PC-3 (cell line): ENCODE measurements around the gene MYO1H. TPM values are rescaled to one million over a fixed set of nuclear protein-coding genes. Genes with fewer than 3 reads are reported as not detected.

ENCODE experiments used
- ATAC-seq: fragments of 200-7000 bp; cut with Tn5 transposase; 2 replicates; pipeline ENCODE4 v1.9.1; 2020; ENCODE audit warnings: mild to moderate bottlenecking, moderate library complexity
- BruUV-seq: library from RNA; stranded (reverse); fragments of 400-500 nt; replicated peaks from 2 replicates; lab custom pipeline; 2021; lab: Mats Ljungman, UMichigan
- CTCF ChIA-PET: fragments of 300-600 bp; sonication (Branson Sonifier 250); formaldehyde crosslinking; loops from one replicate; lab custom pipeline; 2022; ENCODE audit warnings: antibody characterized with exemption; lab: Charles Lee
- POLR2A ChIA-PET: fragments of 300-600 bp; sonication (Branson Sonifier 250); formaldehyde crosslinking; loops from one replicate; lab custom pipeline; 2022; ENCODE audit warnings: antibody characterized with exemption; ENCODE audit not compliant: unreplicated experiment; lab: Charles Lee
- DNase-seq: peaks from one replicate; pipeline ENCODE4 v3.0.0-alpha.2; 2015
- H2AFZ ChIP-seq: fragments of 300-600 bp; sonication (generic); 2 replicates; pipeline ENCODE4 v1.6.0; 2016; ENCODE audit warnings: antibody characterized with exemption, low read length
- H3F3A ChIP-seq: fragments of 300-600 bp; sonication (generic); one replicate; pipeline ENCODE4 v1.6.0; 2017; ENCODE audit warnings: antibody characterized with exemption, low read length, control low read depth, mild to moderate bottlenecking; ENCODE audit not compliant: unreplicated experiment
- H3K27ac ChIP-seq: fragments of 300-600 bp; sonication (generic); 2 replicates; pipeline ENCODE4 v1.5.1; 2016; ENCODE audit warnings: mild to moderate bottlenecking, low read length
- H3K27me3 ChIP-seq: fragments of 300-600 bp; sonication (generic); 2 replicates; pipeline ENCODE4 v1.6.1; 2016; ENCODE audit warnings: low read length, mixed read lengths
- H3K36me3 ChIP-seq: fragments of 300-600 bp; sonication (generic); 2 replicates; pipeline ENCODE4 v1.6.1; 2016; ENCODE audit warnings: low read depth, mixed run types, low read length, mixed read lengths
- H3K4me1 ChIP-seq: fragments of 300-600 bp; sonication (generic); 2 replicates; pipeline ENCODE4 v1.5.1; 2016; ENCODE audit warnings: low read length; ENCODE audit not compliant: insufficient read depth
- H3K4me2 ChIP-seq: fragments of 300-600 bp; sonication (generic); 2 replicates; pipeline ENCODE4 v1.6.0; 2016; ENCODE audit warnings: low read length
- H3K4me3 ChIP-seq: fragments of 300-600 bp; sonication (generic); 2 replicates; pipeline ENCODE4 v1.5.1; 2016; ENCODE audit warnings: mild to moderate bottlenecking, low read length, mixed read lengths
- H3K79me2 ChIP-seq: fragments of 300-600 bp; sonication (generic); 2 replicates; pipeline ENCODE4 v1.6.1; 2017; ENCODE audit warnings: low read length, mixed read lengths
- H3K9ac ChIP-seq: fragments of 300-600 bp; sonication (generic); 2 replicates; pipeline ENCODE4 v1.6.0; 2016; ENCODE audit warnings: mild to moderate bottlenecking, low read length
- H3K9me2 ChIP-seq: fragments of 300-600 bp; sonication (generic); replicated peaks from 2 replicates; pipeline ENCODE4 v1.6.1; 2016; ENCODE audit warnings: mixed run types, low read length, mixed read lengths
- H3K9me3 ChIP-seq: fragments of 300-600 bp; sonication (generic); 2 replicates; pipeline ENCODE4 v1.6.1; 2016; ENCODE audit warnings: low read length, mixed read lengths
- H4K20me1 ChIP-seq: fragments of 300-600 bp; sonication (generic); 2 replicates; pipeline ENCODE4 v1.6.1; 2016; ENCODE audit warnings: low read length, mixed read lengths
- CTCF ChIP-seq: fragments of 300-600 bp; sonication (generic); conservative IDR thresholded peaks from 2 replicates; pipeline ENCODE4 v1.5.1; 2017; ENCODE audit warnings: antibody characterized with exemption, low read depth, mild to moderate bottlenecking, low read length
- EZH2 ChIP-seq: fragments of 300-600 bp; sonication (generic); IDR thresholded peaks from one replicate; pipeline ENCODE4 v1.6.1; 2017; ENCODE audit warnings: antibody characterized with exemption, mild to moderate bottlenecking, low read length; ENCODE audit not compliant: unreplicated experiment
- EZH2phosphoT487 ChIP-seq: fragments of 300-600 bp; sonication (generic); IDR thresholded peaks from 2 replicates; pipeline ENCODE4 v1.6.1; 2018; ENCODE audit warnings: mild to moderate bottlenecking, antibody characterized with exemption, low read length, borderline replicate concordance
- intact Hi-C: fragments of 100-400 bp; cut with micrococcal nuclease; formaldehyde crosslinking; loops from 2 replicates; pipeline ENCODE4 v1.9.0; 2023
- total RNA-seq: library from RNA; depleted of rRNA; stranded (reverse); fragments of >200 nt; gene quantifications from 2 replicates; pipeline ENCODE4 v1.2.3, GENCODE V29; 2014

MYO1H gene
- total RNA-seq, 1 experiment from 2014 or later, result not detected

GRCh38 chr12:109377139-109377685 is 29.5 kb downstream of the MYO1H start:
- H3K9ac ChIP-seq, result no peak overlapping the region
- H3K9me2 ChIP-seq, result no peaks in the 10 kb centered on the region
- TF ChIP-seq EZH2, result no peak
- TF ChIP-seq CTCF, result no peak
- no peak for TF ChIP-seq EZH2phosphoT487
- no peak for DNase-seq
- H3K79me2 ChIP-seq, result no peaks in the 10 kb centered on the region
- H3F3A ChIP-seq, result no peaks in the 10 kb centered on the region
- H3K27ac ChIP-seq, result no peak overlapping the region
- H2AFZ ChIP-seq, result no peak overlapping the region
- CTCF ChIA-PET, result no interaction called here
- H3K27me3 ChIP-seq, result peaks cover 72% of the 10 kb centered on the region
- no peaks in the 10 kb centered on the region for H4K20me1 ChIP-seq
- no peaks in the 10 kb centered on the region for H3K36me3 ChIP-seq
- H3K4me1 ChIP-seq, result no peaks in the 10 kb centered on the region
- intact Hi-C loops, result no loop called here
- BruUV-seq, result no TSS peak
- no peak overlapping the region for H3K4me2 ChIP-seq
- no peak for ATAC-seq
- POLR2A ChIA-PET, result no interaction called here
- no peak overlapping the region for H3K4me3 ChIP-seq
- 0 out of 2 replicates have a peak, but pooled peaks cover 4% of the 10 kb centered on the region for H3K9me3 ChIP-seq

DNA sequence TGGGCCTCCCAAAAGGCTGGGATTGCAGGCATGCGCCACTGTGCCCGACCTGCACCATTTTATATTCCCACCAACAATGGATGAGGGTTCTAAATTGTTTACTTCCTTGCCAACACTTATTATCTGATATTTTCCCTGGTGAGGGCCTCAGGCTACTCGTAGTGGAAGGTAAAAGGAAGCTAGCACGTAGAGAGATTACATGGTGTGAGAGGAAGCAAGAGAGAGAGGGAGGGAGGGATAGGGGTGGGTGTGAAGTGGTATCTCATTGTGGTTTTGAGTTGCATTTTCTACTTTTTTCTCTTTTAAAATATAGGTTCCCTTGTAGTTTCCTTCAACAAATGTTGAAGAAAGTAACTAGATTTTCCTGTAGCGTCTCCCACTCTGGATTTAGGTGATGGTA is 30.9 kb downstream of the MYO1H start:
- ChIA-PET POLR2A (no interaction called here), CTCF (no interaction called here)
- H3K9me2 ChIP-seq, result no peaks in the 10 kb centered on the region
- no peaks in the 10 kb centered on the region for H3K79me2 ChIP-seq
- no peaks in the 10 kb centered on the region for H3K4me1 ChIP-seq
- H3K4me3 ChIP-seq, result no peak overlapping the region
- no peaks in the 10 kb centered on the region for H3F3A ChIP-seq
- no peak overlapping the region for H3K9ac ChIP-seq
- H3K27me3 ChIP-seq, result peaks cover 71% of the 10 kb centered on the region
- DNase-seq (no peak), ATAC-seq (no peak)
- no peaks in the 10 kb centered on the region for H3K36me3 ChIP-seq
- H4K20me1 ChIP-seq, result no peaks in the 10 kb centered on the region
- BruUV-seq, result no TSS peak
- intact Hi-C loops, result no loop called here
- no peak overlapping the region for H3K4me2 ChIP-seq
- no peak overlapping the region for H3K27ac ChIP-seq
- H2AFZ ChIP-seq, result no peak overlapping the region
- TF ChIP-seq CTCF (no peak), EZH2phosphoT487 (no peak), EZH2 (no peak)
- H3K9me3 ChIP-seq, result no peaks in the 10 kb centered on the region

DNA sequence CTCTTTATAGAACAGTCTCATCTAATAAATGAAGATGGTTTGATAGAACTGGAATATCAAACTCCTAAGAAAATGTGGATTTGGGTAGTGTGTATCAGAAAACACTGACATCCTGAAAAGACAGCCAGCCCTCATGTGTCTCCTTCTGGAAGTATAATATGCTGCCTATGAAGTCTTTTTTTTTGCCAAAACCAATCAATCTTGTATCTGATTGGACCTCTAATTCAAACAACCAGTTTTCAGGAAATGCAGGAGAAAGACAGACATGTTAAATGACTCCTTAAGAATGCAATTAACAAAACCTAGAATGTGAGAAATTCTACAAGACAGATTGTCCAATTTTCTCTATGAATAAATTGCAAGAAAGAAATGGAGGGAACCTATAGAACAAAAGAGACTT is 34.3 kb downstream of the MYO1H start:
- Histone ChIP-seq H3K27ac (no peak overlapping the region), H4K20me1 (no peaks in the 10 kb centered on the region), H3K4me2 (no peak overlapping the region), H3K9ac (no peak overlapping the region), H3F3A (no peaks in the 10 kb centered on the region), H3K9me3 (no peaks in the 10 kb centered on the region), H2AFZ (no peak overlapping the region), H3K79me2 (no peaks in the 10 kb centered on the region), H3K4me3 (no peak overlapping the region), H3K9me2 (no peaks in the 10 kb centered on the region), H3K36me3 (no peaks in the 10 kb centered on the region), H3K27me3 (peaks cover 46% of the 10 kb centered on the region), H3K4me1 (no peaks in the 10 kb centered on the region)
- POLR2A ChIA-PET, result no interaction called here
- ATAC-seq (no peak), DNase-seq (no peak)
- TF ChIP-seq EZH2phosphoT487 (no peak), EZH2 (no peak), CTCF (no peak)
- intact Hi-C loops, result no loop called here
- no TSS peak for BruUV-seq
- CTCF ChIA-PET, result no interaction called here
